HCT116 (cell line): ENCODE measurements around the gene SNAP29.

ENCODE experiments used
- CEBPB ChIP-seq: IDR thresholded peaks from 2 replicates; pipeline ENCODE4 v1.6.1; 2012; ENCODE audit warnings: low read depth
- CTCF ChIP-seq, 3 experiments: fragments of 200-600 bp in 1 of 3; sonication (generic) in 1 of 3; IDR thresholded peaks in 2 of 3; conservative IDR thresholded peaks in 1 of 3; 2 replicates each; pipeline ENCODE4 v1.5.1; 2012 to 2017; ENCODE audit warnings: low read depth in 2 of 3, low read length in 2 of 3, antibody characterized with exemption in 1 of 3, borderline replicate concordance in 1 of 3, control low read depth in 1 of 3, mild to moderate bottlenecking in 1 of 3, mixed read lengths in 1 of 3, mixed run types in 1 of 3, moderate library complexity in 1 of 3; ENCODE audit not compliant: insufficient read depth in 1 of 3
- ELF1 ChIP-seq: IDR thresholded peaks from 2 replicates; pipeline ENCODE4 v1.6.1; 2012; ENCODE audit warnings: low read depth, borderline replicate concordance
- EZH2 ChIP-seq: fragments of 200-600 bp; sonication (generic); IDR thresholded peaks from 2 replicates; pipeline ENCODE4 v1.6.1; 2017; ENCODE audit warnings: antibody characterized with exemption, mixed run types
- MAX ChIP-seq: IDR thresholded peaks from 2 replicates; pipeline ENCODE4 v1.6.1; 2012
- POLR2A ChIP-seq: IDR thresholded peaks from 2 replicates; pipeline ENCODE4 v1.7.0; 2011; ENCODE audit warnings: borderline replicate concordance; ENCODE audit not compliant: insufficient read depth, insufficient read length; ENCODE audit errors: extremely low read depth
- ZNF274 ChIP-seq: fragments of 200-500 bp; sonication (Bioruptor generic); IDR thresholded peaks from 2 replicates; pipeline ENCODE4 v1.6.1; 2014; ENCODE audit warnings: mild to moderate bottlenecking, low read depth, low read length, inconsistent platforms

GRCh38 chr22:20836987-20837823 is 21.6 kb upstream of the SNAP29 start:
- TF ChIP-seq CEBPB (no peak), CTCF (IDR thresholded peaks at IDR 0.05 in 2 of 3, conservative IDR thresholded peaks at IDR 0.05 in 1 of 3; ENCODE audit: borderline replicate concordance in 1 of 3, insufficient read depth in 1 of 3, low read depth in 2 of 3, low read length in 2 of 3) (no peak), POLR2A (no peak), ELF1 (no peak), MAX (no peak), EZH2 (no peak), ZNF274 (no peak)
